Iris pigment epithelial cell (primary cell): Measurements from ENCODE around the gene EPHB6.

Experiments
- DNase-seq: peaks from one replicate; pipeline ENCODE4 v3.0.0-alpha.2; 2011; ENCODE audit warnings: low read depth

Gene EPHB6

DNA sequence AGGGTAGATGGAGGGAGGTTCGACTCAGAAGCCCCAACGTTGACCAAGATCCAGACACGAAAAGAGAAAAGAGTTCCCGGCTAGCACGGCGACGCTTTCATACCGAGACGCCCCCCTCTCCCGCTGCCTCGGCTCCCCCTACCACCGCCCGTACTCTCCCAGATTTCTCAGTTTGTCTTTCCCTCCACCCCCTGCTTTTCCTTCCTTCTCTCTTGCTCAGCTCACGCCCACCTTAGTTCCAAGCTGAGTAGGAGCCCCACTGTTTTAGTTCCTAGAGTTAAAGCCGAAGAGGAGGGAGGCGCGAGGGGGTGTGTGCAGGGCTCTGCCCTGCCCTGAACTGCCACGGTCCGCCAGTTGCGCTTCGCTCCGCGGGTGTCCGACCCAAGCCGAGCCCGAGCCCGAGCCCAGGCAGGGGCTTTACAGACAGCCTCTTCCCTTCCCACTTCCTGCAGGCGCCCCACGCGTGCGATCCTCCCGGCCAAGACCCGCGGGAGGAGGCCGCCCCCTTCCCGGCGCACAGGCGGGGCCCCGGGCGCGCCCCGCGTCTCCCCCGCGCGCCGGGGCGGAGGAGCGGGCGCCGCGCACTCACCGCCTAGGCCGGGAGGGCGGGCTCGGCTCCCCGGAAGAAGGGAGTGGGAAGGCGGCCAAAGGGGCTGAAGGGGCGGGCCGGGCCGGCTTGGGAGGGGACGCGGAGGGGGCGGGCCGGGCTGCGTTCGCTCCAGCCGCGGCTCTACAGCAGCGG is at the start of gene EPHB6:
TSS of gene EPHB6 (plus strand) at position 705 of the 742 bp plus-strand sequence. CDS start 8,152 bp downstream, outside the sequence.
- DNase-seq, result peak; percentile 71

DNA sequence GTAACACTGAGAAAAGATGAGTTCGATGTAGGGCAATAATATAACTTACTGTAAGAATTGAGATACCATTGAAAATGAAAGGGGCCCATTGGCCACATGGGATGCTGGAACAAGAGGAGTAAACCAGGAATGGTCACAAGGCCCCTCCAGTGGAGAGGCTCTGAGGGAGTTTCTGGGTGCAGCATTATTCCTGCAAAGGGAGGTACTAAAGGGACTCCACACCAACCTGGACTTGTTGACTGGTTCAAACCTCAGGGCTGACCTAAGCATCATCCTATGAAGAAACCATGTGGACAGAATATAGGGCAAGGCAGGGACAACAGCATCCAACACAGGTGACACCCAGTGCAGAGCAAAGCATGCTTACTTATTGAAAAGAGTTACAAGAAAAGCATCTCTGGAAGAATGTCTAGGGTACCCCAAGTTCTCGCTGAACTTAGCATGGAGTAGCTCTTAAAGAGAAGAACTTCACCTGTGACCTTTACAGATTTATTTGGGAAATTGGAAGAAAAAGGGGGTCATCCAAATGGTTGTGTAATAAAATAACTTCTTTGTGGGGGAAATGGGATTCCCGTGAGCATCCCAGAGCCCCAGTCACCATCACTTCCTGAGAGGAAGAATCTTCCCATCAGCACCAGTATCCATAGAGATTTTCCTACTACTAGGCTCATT is 49.4 kb upstream of the EPHB6 start:
- no peak for DNase-seq

DNA sequence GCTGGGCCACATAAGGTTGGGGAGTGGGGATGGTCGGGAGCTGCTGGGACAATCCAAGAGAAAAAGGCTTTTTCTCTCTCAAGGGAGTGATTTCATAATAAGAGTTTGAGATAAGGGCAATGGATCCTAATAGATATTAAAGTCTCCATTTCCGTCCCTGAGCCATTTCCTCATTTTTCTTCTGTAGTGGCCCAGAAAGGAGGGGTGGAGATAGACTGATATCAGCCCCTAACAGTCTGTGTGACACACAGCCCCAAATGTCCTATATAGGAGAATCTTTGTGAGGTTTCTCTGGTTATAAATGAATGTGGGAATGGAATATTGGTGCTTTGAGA is 48.9 kb upstream of the EPHB6 start:
- no peak for DNase-seq

GRCh38 chr7:142806957-142807356 is 47.9 kb upstream of the EPHB6 start:
- no peak for DNase-seq

DNA sequence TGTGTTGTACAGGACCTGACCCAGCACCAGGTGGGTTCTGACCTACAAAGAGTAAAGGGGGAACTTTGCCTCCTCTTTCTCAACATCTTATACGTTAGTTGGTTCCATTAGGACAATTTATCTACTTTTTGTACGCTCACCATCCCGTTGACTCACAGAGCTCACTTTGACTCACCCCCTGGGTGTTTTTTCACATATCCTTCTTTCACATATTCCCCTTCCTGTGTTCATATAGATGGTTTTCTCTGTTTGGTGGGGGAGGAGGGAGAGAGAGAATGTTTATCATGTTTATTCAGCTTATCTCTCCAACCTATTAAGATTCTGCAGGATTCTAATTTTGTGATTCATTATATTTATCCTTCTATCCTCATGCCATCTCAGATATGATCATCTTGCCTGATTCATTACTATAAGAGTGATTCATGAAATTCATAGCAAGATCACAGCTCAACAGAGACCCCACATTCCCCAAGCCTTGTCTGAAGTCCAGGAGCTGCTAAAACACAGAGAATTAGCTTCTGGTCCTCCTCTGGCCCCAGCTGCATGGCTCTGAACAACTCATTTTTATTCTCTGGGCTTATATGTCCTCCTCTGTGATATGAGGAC is 46.9 kb upstream of the EPHB6 start:
- peak; percentile 63 for DNase-seq

DNA sequence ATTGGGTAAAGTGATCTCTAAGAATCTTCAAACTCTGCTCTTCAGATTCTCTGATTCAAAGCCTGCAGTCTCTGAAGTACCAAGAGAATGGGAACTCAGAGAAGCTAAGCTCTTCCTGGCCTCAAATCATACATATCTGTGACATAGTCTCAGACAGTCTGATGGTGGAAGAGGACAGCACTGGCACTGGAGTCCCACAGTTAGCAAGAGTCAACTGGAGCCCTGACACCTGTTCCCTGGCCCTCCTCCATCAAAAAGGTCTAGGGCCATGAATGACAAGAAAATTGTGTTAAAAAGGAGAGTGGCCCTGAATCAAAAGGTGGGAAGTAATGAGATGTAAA is 46.4 kb upstream of the EPHB6 start:
- no peak for DNase-seq

GRCh38 chr7:142808802-142809583 is 45.9 kb upstream of the EPHB6 start:
- DNase-seq, result peak; percentile 58

DNA sequence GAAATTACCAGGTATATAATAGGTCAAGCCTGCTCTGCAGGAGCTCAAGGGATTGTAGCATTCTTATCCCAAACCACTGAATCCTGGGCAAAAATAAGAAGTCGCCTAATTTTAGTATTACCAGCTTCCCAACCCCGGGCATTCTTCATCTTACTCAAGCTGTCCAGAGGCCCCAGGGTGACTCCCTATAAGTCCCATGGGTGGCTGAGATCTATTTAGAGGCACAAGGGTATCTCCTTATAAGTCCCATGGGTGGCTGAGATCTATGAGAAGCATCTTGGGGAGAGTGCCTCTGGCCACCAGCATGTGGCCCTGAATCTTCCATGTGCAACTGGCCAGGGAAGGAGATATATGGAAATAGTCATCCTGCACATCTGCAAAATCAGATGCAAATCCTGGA is 45.2 kb upstream of the EPHB6 start:
- no peak for DNase-seq

DNA sequence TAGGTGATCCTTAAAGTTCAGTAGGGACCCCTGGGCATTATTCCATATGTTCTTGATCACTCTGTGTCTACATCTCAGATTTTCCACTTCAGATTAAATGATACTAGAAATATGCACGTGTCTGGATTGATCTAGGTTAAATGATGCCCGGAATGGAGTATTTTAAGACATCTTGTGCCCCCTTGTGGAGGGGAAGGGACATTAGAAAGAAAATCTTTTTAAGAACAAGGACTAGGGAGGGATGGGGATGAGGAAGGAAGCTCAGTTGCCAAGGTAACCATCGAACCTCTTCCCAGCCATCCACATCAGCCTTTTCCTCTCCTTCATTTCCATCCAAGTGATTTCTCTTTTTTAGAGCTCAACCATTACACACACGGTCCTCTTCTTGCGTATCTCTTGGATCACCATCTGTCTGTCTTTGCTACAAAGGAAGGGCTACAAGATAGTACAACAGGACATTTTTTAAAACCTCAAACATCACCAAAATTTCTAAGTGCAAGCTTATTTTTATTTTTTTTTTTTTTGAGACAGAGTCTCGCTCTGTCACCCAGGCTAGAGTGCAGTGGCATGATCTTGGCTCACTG is 43.6 kb upstream of the EPHB6 start:
- DNase-seq, result peak; percentile 51

GRCh38 chr7:142812437-142813215 is 42.2 kb upstream of the EPHB6 start:
- no peak for DNase-seq

GRCh38 chr7:142813226-142813625 is 41.6 kb upstream of the EPHB6 start:
- DNase-seq, result peak; percentile 82

DNA sequence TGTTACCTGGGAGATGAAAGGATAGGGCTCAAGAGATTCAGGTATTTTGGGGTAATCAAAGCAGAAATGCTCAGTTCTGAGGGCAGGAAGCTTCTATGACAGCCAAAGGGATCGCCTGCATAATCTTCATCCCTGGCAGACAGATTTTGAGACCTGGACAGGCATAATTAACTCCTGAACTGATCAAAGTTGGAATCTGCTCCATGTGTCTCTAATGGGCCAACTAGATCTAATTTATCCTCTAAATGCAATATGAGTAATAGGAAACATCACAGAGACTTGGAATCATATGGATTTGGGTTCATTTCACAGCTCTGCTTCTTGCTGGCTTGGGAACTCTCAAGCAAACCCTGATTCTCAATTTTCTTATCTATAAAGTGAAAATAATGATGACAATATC is 41.2 kb upstream of the EPHB6 start:
- DNase-seq, result no peak

DNA sequence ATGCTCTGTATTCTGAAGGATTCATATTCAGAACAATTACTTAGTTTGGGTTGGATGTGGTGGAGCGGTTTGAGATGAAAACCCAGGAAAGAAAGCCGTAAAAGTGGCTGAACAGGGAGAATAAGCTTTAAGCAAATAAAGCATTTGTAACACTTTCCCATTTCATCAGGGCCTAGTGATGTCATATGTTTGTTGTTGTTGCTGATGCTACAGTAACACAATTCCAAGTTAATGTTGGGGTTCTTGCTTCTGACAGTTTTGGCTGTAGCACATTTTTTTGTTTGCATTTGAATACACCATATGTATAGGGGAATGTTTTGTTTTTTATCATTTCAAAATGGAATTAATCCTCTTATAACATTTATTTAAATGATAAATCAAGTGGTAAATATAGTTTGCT is 40.4 kb upstream of the EPHB6 start:
- no peak for DNase-seq

DNA sequence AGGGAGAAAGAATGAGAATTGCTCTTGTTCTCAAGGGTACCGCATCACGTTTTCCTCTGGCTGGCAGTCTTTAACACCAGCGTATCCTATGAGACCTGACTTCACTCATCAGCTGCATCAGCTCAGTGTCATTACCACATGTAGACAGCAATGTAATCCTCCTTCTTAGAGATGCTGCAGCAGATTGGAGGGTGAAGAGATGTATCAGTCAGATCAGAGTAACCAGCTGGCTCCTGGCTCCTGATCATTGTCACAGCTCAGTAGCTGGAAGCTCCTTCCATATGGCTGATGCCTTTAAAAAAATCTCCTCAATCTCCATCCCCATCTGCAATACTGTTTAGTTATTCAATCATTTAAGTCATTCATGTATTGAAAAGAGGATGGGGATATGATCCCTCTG is 39.7 kb upstream of the EPHB6 start:
- DNase-seq, result no peak

GRCh38 chr7:142817506-142817905 is 37.4 kb upstream of the EPHB6 start:
- no peak for DNase-seq

DNA sequence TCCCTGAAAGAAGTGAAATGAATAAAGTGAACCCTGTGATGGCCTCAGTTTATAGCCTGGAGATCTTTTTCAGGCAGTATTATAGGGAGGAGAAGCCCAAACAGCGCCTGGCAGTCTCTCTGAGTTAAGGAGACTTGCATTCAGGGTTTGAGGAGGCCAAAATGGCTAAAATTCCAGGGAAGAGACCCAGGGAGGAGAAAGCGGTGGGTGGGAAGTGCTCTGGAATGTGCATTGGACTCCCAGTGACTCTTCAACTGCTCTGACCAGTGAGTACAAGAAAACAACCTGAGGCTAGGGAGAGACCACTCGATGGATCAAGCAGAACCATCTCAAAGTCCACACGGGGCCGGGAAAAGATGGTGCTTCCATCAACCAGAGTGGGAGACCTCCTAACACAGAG is 35.3 kb upstream of the EPHB6 start:
- no peak for DNase-seq

DNA sequence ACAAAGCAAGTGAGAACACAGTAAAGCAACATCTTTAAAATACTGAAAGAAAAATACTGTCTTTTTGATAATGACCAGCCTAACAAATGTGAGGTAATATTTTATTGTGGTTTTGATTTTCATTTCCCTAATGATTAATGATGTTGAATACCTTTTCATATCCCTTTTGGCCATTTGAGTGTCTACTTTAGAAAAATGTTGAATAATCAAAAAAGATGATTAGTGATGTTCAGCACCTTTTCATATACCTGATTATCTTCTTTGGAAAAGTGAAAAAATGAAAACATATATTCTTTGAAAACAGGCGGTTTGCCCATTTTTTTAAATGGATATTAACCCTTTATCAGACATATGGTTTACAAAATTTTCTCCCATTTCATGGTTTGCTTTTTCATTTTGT is 32.2 kb upstream of the EPHB6 start:
- DNase-seq, result no peak

DNA sequence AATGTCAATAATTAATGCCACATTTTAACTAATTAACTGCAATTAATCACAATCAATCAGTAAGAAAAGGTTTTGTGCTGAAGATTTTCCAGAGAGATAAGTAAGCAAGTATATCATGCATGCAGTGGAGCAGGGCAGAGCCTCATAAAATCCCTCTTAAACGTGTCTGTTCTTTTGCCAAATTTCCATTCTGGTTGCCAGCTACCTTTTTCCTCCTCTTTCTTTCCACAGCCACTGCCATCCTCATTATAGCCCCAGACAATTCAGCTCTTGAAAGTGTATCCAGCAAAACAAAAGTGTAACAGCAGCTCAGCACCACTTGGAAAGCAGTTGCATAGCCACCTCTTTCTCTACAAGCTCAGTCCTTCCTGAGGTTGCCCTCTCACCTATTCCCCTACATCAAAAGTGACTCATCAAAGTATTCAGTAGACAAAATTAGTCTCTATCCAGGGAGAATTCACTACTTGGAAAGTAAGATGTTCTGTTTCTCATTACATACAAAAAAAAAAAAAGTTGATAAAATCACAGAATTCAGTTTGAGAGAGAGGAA is 26.9 kb upstream of the EPHB6 start:
- no peak for DNase-seq

GRCh38 chr7:142832417-142832816 is 22.5 kb upstream of the EPHB6 start:
- DNase-seq, result no peak

DNA sequence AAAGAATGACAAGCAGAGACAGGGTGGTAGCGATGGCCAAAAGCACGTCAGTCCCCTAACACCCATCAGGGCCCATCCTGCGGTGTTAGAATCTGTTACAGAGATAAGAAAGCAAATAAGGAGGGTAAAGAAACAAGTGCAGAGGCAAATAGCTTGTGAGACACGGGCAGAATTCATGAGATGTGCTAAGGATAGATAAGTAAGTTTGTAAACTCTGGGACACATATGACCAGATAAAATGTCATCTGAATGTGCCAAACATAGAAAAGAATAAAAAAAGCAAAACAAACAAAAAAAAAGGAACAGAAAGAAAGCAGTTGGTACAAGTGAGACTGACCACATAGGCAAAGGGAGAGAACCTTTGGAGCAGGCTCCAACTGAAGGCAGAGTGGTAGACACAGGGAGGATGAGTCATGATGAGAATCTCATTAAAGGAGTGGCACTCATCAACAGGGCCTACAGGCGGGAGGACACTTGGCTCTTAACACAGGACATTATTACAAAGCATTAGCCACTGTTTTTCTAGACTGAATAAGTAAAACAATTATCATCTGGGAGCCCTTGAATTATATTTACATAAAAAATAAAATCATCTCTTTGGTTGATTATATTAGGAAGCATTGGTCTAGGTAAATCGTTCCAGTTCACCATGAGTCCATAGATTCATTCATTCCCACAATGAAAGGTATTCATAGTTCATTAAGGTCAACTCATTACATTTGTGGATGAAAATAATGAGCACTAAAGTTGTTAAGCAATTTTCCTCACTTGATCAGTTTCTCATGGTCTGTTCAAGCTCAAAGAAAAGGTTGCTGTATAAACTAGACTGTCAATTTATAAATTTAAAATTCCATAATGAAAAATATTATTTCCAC is 21.5 kb upstream of the EPHB6 start:
- DNase-seq, result no peak
